Panc1 (cell line): ENCODE measurements around the gene CDC25B. TPM values are rescaled to one million over a fixed set of nuclear protein-coding genes. Genes with fewer than 3 reads are reported as not detected.

Experiments
- ATAC-seq: fragments of 200-7000 bp; cut with Tn5 transposase; 2 replicates; pipeline ENCODE4 v1.9.1; 2020; ENCODE audit warnings: mild to moderate bottlenecking, moderate library complexity
- BruUV-seq: library from RNA; stranded (reverse); fragments of 400-500 nt; replicated peaks from 2 replicates; lab custom pipeline; 2021; lab: Mats Ljungman, UMichigan
- CTCF ChIA-PET: fragments of 300-600 bp; sonication (Branson Sonifier 250); formaldehyde crosslinking; loops from one replicate; lab custom pipeline; 2022; ENCODE audit warnings: antibody characterized with exemption; lab: Charles Lee
- POLR2A ChIA-PET: fragments of 300-600 bp; sonication (Branson Sonifier 250); formaldehyde crosslinking; loops from one replicate; lab custom pipeline; 2022; ENCODE audit warnings: antibody characterized with exemption; lab: Charles Lee
- DNase-seq: peaks from one replicate; pipeline ENCODE4 v3.0.0-alpha.2; 2010; ENCODE audit warnings: low read depth, low spot score
- H3K27ac ChIP-seq: 2 replicates; pipeline ENCODE4 v1.5.1; 2011; ENCODE audit warnings: mild to moderate bottlenecking, low read length, inconsistent platforms
- H3K27me3 ChIP-seq: fragments of 200-500 bp; sonication (Bioruptor generic); 2 replicates; pipeline ENCODE4 v1.6.0; 2014; ENCODE audit warnings: low read length, inconsistent platforms; ENCODE audit not compliant: control insufficient read depth, insufficient read depth
- H3K36me3 ChIP-seq: fragments of 200-500 bp; sonication (Bioruptor generic); 2 replicates; pipeline ENCODE4 v1.5.1; 2014; ENCODE audit warnings: inconsistent platforms, mild to moderate bottlenecking, low read length, moderate library complexity; ENCODE audit not compliant: control insufficient read depth, insufficient read depth
- H3K4me1 ChIP-seq: 2 replicates; pipeline ENCODE4 v1.5.1; 2011; ENCODE audit warnings: inconsistent platforms, mild to moderate bottlenecking, low read length, moderate library complexity; ENCODE audit not compliant: control insufficient read depth, insufficient read depth
- H3K4me3 ChIP-seq, 2 experiments: 2 replicates each; pipeline ENCODE4 v1.5.1; 2011 to 2012; ENCODE audit warnings: low read depth in 2 of 2, low read length in 2 of 2, mild to moderate bottlenecking in 2 of 2, inconsistent platforms in 1 of 2, moderate library complexity in 1 of 2
- H3K9me3 ChIP-seq: fragments of 200-500 bp; sonication (Bioruptor generic); 2 replicates; pipeline ENCODE4 v1.5.1; 2014; ENCODE audit warnings: low read depth, mild to moderate bottlenecking, inconsistent platforms, low read length, moderate library complexity; ENCODE audit not compliant: control insufficient read depth, insufficient read depth
- CTCF ChIP-seq: fragments of 450-650 bp; IDR thresholded peaks from 2 replicates; pipeline ENCODE4 v1.5.1; 2017; ENCODE audit warnings: mild to moderate bottlenecking
- POLR2AphosphoS5 ChIP-seq: IDR thresholded peaks from 2 replicates; pipeline ENCODE4 v1.6.1; 2012; ENCODE audit warnings: mild to moderate bottlenecking, low read depth, low read length, moderate library complexity
- REST ChIP-seq, 2 experiments: IDR thresholded peaks; 2 replicates each; pipeline ENCODE4 v1.6.1; 2011 to 2012; ENCODE audit warnings: low read depth in 2 of 2, control low read depth in 1 of 2, low read length in 1 of 2, mild to moderate bottlenecking in 1 of 2, moderate library complexity in 1 of 2; ENCODE audit not compliant: insufficient read depth in 1 of 2
- SIN3A ChIP-seq: IDR thresholded peaks from 2 replicates; pipeline ENCODE4 v1.6.1; 2012; ENCODE audit warnings: low read depth, mild to moderate bottlenecking, low read length, moderate library complexity, borderline replicate concordance; ENCODE audit not compliant: insufficient read depth
- TCF7L2 ChIP-seq: IDR thresholded peaks from 2 replicates; pipeline ENCODE4 v1.6.1; 2011; ENCODE audit warnings: mild to moderate bottlenecking, low read depth, low read length, inconsistent platforms
- in situ Hi-C: cut with HindIII; loops from 2 replicates; pipeline ENCODE4 v1.10.0; 2016; ENCODE audit warnings: low sequenced_read_pairs, low pct_unique_long_range_greater_than_20kb
- intact Hi-C: fragments of 100-400 bp; cut with micrococcal nuclease; formaldehyde crosslinking; loops from one replicate; pipeline ENCODE4 v1.10.0; 2022; ENCODE audit not compliant: unreplicated experiment
- total RNA-seq: library from RNA; stranded (reverse); gene quantifications from one replicate; pipeline ENCODE4 v1.2.1, GENCODE V29; 2021; ENCODE audit not compliant: unreplicated experiment

The CDC25B gene
- total RNA-seq, 1 experiment from 2014 or later: 170 TPM

GRCh38 chr20:3800256-3800877, 4.3 kb downstream of the CDC25B start:
- TF ChIP-seq POLR2AphosphoS5 (no peak), CTCF (no peak), REST (IDR thresholded peaks at IDR 0.05; ENCODE audit: insufficient read depth in 1 of 2, low read depth in 2 of 2, low read length in 1 of 2) (no peak), SIN3A (no peak), TCF7L2 (no peak)
- no peak overlapping the region for H3K4me3 ChIP-seq
- ChIA-PET CTCF (no interaction called here), POLR2A (interaction anchor here (0.6 to 0.9 kb wide), 2 partner anchors 11 to 20 kb away, joined by 3 to 5 read pairs; partner anchors contain the start of gene AP5S1)
- peaks cover 20% of the 10 kb centered on the region for H3K4me1 ChIP-seq
- H3K36me3 ChIP-seq: peaks cover 10% of the 10 kb centered on the region
- no peaks in the 10 kb centered on the region for H3K9me3 ChIP-seq
- in situ Hi-C loops: no loop called here
- no peak overlapping the region for H3K27ac ChIP-seq
- ATAC-seq (no peak), DNase-seq (no peak)
- no TSS peak for BruUV-seq
- intact Hi-C loops: no loop called here
- H3K27me3 ChIP-seq: no peaks in the 10 kb centered on the region

- H3K36me3 ChIP-seq: peaks cover 10% of the 10 kb centered on the region
- intact Hi-C loops (no loop called here), in situ Hi-C loops (no loop called here)
- H3K27me3 ChIP-seq: no peaks in the 10 kb centered on the region
- ChIA-PET POLR2A (interaction anchor here (0.9 kb wide), 1 partner anchor 20 kb away, joined by 3 read pairs; the partner anchor contains the start of gene AP5S1), CTCF (no interaction called here)
- H3K4me1 ChIP-seq: peaks cover 24% of the 10 kb centered on the region
- no TSS peak for BruUV-seq
- H3K27ac ChIP-seq: no peak overlapping the region; the same call in 1 of the 2 replicates
- TF ChIP-seq SIN3A (no peak), REST (IDR thresholded peaks at IDR 0.05; ENCODE audit: insufficient read depth in 1 of 2, low read depth in 2 of 2, low read length in 1 of 2) (no peak), CTCF (no peak), POLR2AphosphoS5 (no peak), TCF7L2 (no peak)
- ATAC-seq: no peak
- H3K4me3 ChIP-seq: no peak overlapping the region
- DNase-seq: no peak
- no peaks in the 10 kb centered on the region for H3K9me3 ChIP-seq
These were observed 4.8 kb downstream of the CDC25B start for GRCh38 chr20:3800878-3801260.
